Measurements from ENCODE around the gene TUBB.

Gene TUBB

GRCh38 chr6:30721198-30722024 lies 1.3 kb downstream of the TUBB start (continued):
- TF ChIP-seq, protein P1, sequence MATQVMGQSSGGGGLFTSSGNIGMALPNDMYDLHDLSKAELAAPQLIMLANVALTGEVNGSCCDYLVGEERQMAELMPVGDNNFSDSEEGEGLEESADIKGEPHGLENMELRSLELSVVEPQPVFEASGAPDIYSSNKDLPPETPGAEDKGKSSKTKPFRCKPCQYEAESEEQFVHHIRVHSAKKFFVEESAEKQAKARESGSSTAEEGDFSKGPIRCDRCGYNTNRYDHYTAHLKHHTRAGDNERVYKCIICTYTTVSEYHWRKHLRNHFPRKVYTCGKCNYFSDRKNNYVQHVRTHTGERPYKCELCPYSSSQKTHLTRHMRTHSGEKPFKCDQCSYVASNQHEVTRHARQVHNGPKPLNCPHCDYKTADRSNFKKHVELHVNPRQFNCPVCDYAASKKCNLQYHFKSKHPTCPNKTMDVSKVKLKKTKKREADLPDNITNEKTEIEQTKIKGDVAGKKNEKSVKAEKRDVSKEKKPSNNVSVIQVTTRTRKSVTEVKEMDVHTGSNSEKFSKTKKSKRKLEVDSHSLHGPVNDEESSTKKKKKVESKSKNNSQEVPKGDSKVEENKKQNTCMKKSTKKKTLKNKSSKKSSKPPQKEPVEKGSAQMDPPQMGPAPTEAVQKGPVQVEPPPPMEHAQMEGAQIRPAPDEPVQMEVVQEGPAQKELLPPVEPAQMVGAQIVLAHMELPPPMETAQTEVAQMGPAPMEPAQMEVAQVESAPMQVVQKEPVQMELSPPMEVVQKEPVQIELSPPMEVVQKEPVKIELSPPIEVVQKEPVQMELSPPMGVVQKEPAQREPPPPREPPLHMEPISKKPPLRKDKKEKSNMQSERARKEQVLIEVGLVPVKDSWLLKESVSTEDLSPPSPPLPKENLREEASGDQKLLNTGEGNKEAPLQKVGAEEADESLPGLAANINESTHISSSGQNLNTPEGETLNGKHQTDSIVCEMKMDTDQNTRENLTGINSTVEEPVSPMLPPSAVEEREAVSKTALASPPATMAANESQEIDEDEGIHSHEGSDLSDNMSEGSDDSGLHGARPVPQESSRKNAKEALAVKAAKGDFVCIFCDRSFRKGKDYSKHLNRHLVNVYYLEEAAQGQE (tag by site-specific recombination; IDR thresholded peaks at IDR 0.05) = no peak
- TF ChIP-seq ZNF501 (tag by site-specific recombination; IDR thresholded peaks at IDR 0.05) = 0 out of 2 replicates have a peak, but pooled peaks have one; percentile 69
- TF ChIP-seq ZNF600 (tag by site-specific recombination; IDR thresholded peaks at IDR 0.05) = no peak
- no peak; the same call in 1 of the 2 replicates for TF ChIP-seq ZNF660 (tag by site-specific recombination; IDR thresholded peaks at IDR 0.05)
- TF ChIP-seq PRDM6 (tag by site-specific recombination; IDR thresholded peaks at IDR 0.05) = peak; percentile 86; the same call in 1 of the 2 replicates
- no peak for TF ChIP-seq ZNF555 (tag by site-specific recombination; conservative IDR thresholded peaks at IDR 0.05)
- TF ChIP-seq, protein P2, sequence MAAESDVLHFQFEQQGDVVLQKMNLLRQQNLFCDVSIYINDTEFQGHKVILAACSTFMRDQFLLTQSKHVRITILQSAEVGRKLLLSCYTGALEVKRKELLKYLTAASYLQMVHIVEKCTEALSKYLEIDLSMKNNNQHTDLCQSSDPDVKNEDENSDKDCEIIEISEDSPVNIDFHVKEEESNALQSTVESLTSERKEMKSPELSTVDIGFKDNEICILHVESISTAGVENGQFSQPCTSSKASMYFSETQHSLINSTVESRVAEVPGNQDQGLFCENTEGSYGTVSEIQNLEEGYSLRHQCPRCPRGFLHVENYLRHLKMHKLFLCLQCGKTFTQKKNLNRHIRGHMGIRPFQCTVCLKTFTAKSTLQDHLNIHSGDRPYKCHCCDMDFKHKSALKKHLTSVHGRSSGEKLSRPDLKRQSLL (tag by site-specific recombination; IDR thresholded peaks at IDR 0.05) = no peak; the same call in 1 of the 2 replicates
- TF ChIP-seq, protein P3, sequence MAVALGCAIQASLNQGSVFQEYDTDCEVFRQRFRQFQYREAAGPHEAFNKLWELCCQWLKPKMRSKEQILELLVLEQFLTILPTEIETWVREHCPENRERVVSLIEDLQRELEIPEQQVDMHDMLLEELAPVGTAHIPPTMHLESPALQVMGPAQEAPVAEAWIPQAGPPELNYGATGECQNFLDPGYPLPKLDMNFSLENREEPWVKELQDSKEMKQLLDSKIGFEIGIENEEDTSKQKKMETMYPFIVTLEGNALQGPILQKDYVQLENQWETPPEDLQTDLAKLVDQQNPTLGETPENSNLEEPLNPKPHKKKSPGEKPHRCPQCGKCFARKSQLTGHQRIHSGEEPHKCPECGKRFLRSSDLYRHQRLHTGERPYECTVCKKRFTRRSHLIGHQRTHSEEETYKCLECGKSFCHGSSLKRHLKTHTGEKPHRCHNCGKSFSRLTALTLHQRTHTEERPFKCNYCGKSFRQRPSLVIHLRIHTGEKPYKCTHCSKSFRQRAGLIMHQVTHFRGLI (tag by site-specific recombination; IDR thresholded peaks at IDR 0.05) = no peak
- peak; percentile 76 for TF ChIP-seq KLF1 (tag by site-specific recombination; IDR thresholded peaks at IDR 0.05)
- TF ChIP-seq ZSCAN23 (tag by site-specific recombination; IDR thresholded peaks at IDR 0.05) = no peak
- TF ChIP-seq REPIN1 (tag by site-specific recombination; IDR thresholded peaks at IDR 0.05; ENCODE audit: low read depth) = peak; percentile 34; the same call in 1 of the 2 replicates
- TF ChIP-seq SP3 (tag by site-specific recombination; IDR thresholded peaks at IDR 0.05) = peak; percentile 70
- no peak for TF ChIP-seq SALL2 (tag by site-specific recombination; IDR thresholded peaks at IDR 0.05; ENCODE audit: borderline replicate concordance)
- TF ChIP-seq ZNF654 (tag by site-specific recombination; IDR thresholded peaks at IDR 0.05; ENCODE audit: low read depth) = no peak
- TF ChIP-seq ZNF677 (tag by site-specific recombination; IDR thresholded peaks at IDR 0.05) = no peak
- no peak for TF ChIP-seq ZNF560 (tag by site-specific recombination; IDR thresholded peaks at IDR 0.05; ENCODE audit: borderline replicate concordance)
- no peak for TF ChIP-seq ZNF596 (tag by site-specific recombination; IDR thresholded peaks at IDR 0.05)
- no peak for TF ChIP-seq ZNF223 (tag by site-specific recombination; IDR thresholded peaks at IDR 0.05)
- TF ChIP-seq, protein P4, sequence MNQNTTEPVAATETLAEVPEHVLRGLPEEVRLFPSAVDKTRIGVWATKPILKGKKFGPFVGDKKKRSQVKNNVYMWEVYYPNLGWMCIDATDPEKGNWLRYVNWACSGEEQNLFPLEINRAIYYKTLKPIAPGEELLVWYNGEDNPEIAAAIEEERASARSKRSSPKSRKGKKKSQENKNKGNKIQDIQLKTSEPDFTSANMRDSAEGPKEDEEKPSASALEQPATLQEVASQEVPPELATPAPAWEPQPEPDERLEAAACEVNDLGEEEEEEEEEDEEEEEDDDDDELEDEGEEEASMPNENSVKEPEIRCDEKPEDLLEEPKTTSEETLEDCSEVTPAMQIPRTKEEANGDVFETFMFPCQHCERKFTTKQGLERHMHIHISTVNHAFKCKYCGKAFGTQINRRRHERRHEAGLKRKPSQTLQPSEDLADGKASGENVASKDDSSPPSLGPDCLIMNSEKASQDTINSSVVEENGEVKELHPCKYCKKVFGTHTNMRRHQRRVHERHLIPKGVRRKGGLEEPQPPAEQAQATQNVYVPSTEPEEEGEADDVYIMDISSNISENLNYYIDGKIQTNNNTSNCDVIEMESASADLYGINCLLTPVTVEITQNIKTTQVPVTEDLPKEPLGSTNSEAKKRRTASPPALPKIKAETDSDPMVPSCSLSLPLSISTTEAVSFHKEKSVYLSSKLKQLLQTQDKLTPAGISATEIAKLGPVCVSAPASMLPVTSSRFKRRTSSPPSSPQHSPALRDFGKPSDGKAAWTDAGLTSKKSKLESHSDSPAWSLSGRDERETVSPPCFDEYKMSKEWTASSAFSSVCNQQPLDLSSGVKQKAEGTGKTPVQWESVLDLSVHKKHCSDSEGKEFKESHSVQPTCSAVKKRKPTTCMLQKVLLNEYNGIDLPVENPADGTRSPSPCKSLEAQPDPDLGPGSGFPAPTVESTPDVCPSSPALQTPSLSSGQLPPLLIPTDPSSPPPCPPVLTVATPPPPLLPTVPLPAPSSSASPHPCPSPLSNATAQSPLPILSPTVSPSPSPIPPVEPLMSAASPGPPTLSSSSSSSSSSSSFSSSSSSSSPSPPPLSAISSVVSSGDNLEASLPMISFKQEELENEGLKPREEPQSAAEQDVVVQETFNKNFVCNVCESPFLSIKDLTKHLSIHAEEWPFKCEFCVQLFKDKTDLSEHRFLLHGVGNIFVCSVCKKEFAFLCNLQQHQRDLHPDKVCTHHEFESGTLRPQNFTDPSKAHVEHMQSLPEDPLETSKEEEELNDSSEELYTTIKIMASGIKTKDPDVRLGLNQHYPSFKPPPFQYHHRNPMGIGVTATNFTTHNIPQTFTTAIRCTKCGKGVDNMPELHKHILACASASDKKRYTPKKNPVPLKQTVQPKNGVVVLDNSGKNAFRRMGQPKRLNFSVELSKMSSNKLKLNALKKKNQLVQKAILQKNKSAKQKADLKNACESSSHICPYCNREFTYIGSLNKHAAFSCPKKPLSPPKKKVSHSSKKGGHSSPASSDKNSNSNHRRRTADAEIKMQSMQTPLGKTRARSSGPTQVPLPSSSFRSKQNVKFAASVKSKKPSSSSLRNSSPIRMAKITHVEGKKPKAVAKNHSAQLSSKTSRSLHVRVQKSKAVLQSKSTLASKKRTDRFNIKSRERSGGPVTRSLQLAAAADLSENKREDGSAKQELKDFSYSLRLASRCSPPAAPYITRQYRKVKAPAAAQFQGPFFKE (tag by site-specific recombination; IDR thresholded peaks at IDR 0.05; ENCODE audit: borderline replicate concordance) = no peak; the same call in 1 of the 2 replicates
- TF ChIP-seq ZNF48 (tag by site-specific recombination; IDR thresholded peaks at IDR 0.05) = no peak
- no peak for TF ChIP-seq ZNF23 (tag by site-specific recombination; IDR thresholded peaks at IDR 0.05; ENCODE audit: borderline replicate concordance)
- TF ChIP-seq, protein P5, sequence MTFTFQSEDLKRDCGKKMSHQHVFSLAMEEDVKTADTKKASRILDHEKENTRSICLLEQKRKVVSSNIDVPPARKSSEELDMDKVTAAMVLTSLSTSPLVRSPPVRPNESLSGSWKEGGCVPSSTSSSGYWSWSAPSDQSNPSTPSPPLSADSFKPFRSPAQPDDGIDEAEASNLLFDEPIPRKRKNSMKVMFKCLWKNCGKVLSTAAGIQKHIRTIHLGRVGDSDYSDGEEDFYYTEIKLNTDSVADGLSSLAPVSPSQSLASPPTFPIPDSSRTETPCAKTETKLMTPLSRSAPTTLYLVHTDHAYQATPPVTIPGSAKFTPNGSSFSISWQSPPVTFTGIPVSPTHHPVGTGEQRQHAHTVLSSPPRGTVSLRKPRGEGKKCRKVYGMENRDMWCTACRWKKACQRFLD (tag by site-specific recombination; IDR thresholded peaks at IDR 0.05) = no peak
